Naive thymus-derived CD4-positive, alpha-beta T cell (primary cell): ENCODE results near the gene ISOC2. TPM values are rescaled to one million over a fixed set of nuclear protein-coding genes. Genes with fewer than 3 reads are reported as not detected.
A peak's percentile ranks its signal among the peaks of the same experiment; 100 is the strongest.
"Not testable (repeated sequence)": the region's sequence is repeated elsewhere in the genome, so short reads cannot be mapped to it uniquely, and the experiment has no call there.

ENCODE experiments used
- ATAC-seq: fragments of 150-1000 bp; cut with Tn5 transposase; 2 replicates; pipeline ENCODE4 v1.10.0; 2021; ENCODE audit warnings: mild to moderate bottlenecking, moderate library complexity
- CTCF ChIA-PET: fragments of 350-600 bp; sonication (Branson Sonifier 250); formaldehyde crosslinking; loops from one replicate; lab custom pipeline; 2021; ENCODE audit warnings: antibody characterized with exemption; lab: Charles Lee
- POLR2A ChIA-PET: fragments of 350-600 bp; sonication (Branson Sonifier 250); formaldehyde crosslinking; loops from one replicate; lab custom pipeline; 2021; ENCODE audit warnings: antibody characterized with exemption, inconsistent platforms; lab: Charles Lee
- DNase-seq, 9 donors: peaks; one replicate each; pipeline versions ENCODE4 v3.0.0 to v3.0.0-alpha.2; 2020 to 2022; ENCODE audit warnings: mixed read lengths in 1 of 9
- H3K27ac ChIP-seq: one replicate; pipeline ENCODE4 v1.7.0; 2013; ENCODE audit warnings: mild to moderate bottlenecking, low read depth, low read length, moderate library complexity
- H3K27me3 ChIP-seq, 2 donors: one replicate each; pipeline ENCODE4 v1.7.0; 2013; ENCODE audit warnings: low read length in 2 of 2, mild to moderate bottlenecking in 2 of 2, moderate library complexity in 2 of 2; ENCODE audit not compliant: control insufficient read depth in 2 of 2, insufficient read depth in 2 of 2
- H3K36me3 ChIP-seq, 3 experiments: 1 replicate in 2 of 3; 2 replicates in 1 of 3; pipeline ENCODE4 v1.7.0; 2013; ENCODE audit warnings: low read length in 3 of 3, mild to moderate bottlenecking in 3 of 3, moderate library complexity in 1 of 3; ENCODE audit not compliant: insufficient read depth in 3 of 3, control insufficient read depth in 2 of 3
- H3K4me1 ChIP-seq, 2 donors: one replicate each; pipeline ENCODE4 v1.7.0; 2013; ENCODE audit warnings: low read length in 2 of 2, mild to moderate bottlenecking in 2 of 2, moderate library complexity in 1 of 2; ENCODE audit not compliant: control insufficient read depth in 2 of 2, insufficient read depth in 2 of 2
- H3K4me3 ChIP-seq: 2 replicates; pipeline ENCODE4 v1.7.0; 2013; ENCODE audit warnings: mild to moderate bottlenecking, low read length
- H3K9me3 ChIP-seq, 3 experiments: 1 replicate in 2 of 3; 2 replicates in 1 of 3; pipeline ENCODE4 v1.7.0; 2013; ENCODE audit warnings: low read length in 3 of 3; ENCODE audit not compliant: control insufficient read depth in 2 of 3
- H3K27ac Mint-ChIP-seq, 9 donors: one replicate each; pipeline ENCODE4 v1.8.0; 2020 to 2022; ENCODE audit warnings: mixed read lengths in 9 of 9, mild to moderate bottlenecking in 8 of 9, moderate library complexity in 5 of 9, inconsistent platforms in 2 of 9
- H3K27me3 Mint-ChIP-seq, 5 donors: one replicate each; pipeline ENCODE4 v1.8.0; 2021 to 2022; ENCODE audit warnings: mixed read lengths in 5 of 5, mild to moderate bottlenecking in 1 of 5
- H3K36me3 Mint-ChIP-seq, 5 donors: one replicate each; pipeline ENCODE4 v1.8.0; 2020 to 2022; ENCODE audit warnings: mixed read lengths in 5 of 5, mild to moderate bottlenecking in 3 of 5, inconsistent platforms in 1 of 5
- H3K4me1 Mint-ChIP-seq, 7 donors: one replicate each; pipeline ENCODE4 v1.8.0; 2020 to 2022; ENCODE audit warnings: mixed read lengths in 7 of 7, mild to moderate bottlenecking in 3 of 7, inconsistent platforms in 1 of 7
- H3K4me3 Mint-ChIP-seq, 10 donors: one replicate each; pipeline ENCODE4 v1.8.0; 2020 to 2022; ENCODE audit warnings: mild to moderate bottlenecking in 10 of 10, mixed read lengths in 10 of 10, moderate library complexity in 6 of 10, inconsistent platforms in 2 of 10
- H3K9me3 Mint-ChIP-seq, 11 donors: one replicate each; pipeline ENCODE4 v1.8.0; 2020 to 2022; ENCODE audit warnings: mixed read lengths in 11 of 11, mild to moderate bottlenecking in 4 of 11, inconsistent platforms in 1 of 11, moderate library complexity in 1 of 11
- intact Hi-C, 2 donors: fragments of 100-400 bp; cut with micrococcal nuclease; formaldehyde crosslinking; loops; one replicate each; pipeline ENCODE4 v1.15.1; 2023
- polyA plus RNA-seq, 2 donors: library from polyadenylated mRNA; unstranded; fragments of 300-500 nt; fragmentation: Illumina TruSeq; gene quantifications; one replicate each; pipeline ENCODE4 v1.2.3, GENCODE V29; 2021
- total RNA-seq, 6 experiments: library from RNA in 5 of 6; stranded (reverse) in 5 of 6; gene quantifications; 1 replicate in 5 of 6; 2 replicates in 1 of 6; pipeline ENCODE4 v1.2.3 and lab custom pipeline; 2021 to 2026

ISOC2 gene
- total and polyA plus RNA-seq, 7 experiments from 2014 or later: 5.1 to 31.2 (median 11.4) TPM

DNA sequence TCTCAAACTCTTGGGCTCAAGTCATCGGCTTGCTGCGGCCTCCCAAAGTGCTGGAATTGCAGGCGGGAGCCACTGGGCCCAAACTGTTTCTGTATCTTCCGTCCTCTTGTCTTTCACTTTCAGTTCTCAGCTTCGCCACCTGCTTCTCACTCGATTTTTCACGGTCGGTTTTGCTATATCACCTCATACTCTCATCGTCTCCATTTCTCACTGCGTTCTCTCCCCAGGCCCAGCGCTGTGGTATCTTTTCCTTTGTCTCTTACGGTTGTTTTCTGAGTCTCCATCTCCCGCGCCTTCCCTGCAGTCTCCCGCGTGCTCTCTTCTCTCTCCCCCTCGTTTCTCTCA is 41.7 kb upstream of the ISOC2 start:
- Histone ChIP-seq H3K27me3 (no peaks in the 10 kb centered on the region), H3K36me3 (no peaks in the 10 kb centered on the region), H3K27ac (peak overlapping the region; percentile 46), H3K9me3 (no peaks in the 10 kb centered on the region), H3K4me1 (peaks cover 4% of the 10 kb centered on the region in 2 donors), H3K4me3 (peak overlapping the region; percentile 79)
- peaks cover 0 to 22% (median 10%) of the 10 kb centered on the region in 7 donors for H3K4me1 Mint-ChIP-seq
- intact Hi-C loops: loop anchor here (1.0 to 5.0 kb wide), 8 partner anchors 18 to 851 kb away; partner anchors contain the start of genes NAT14 (in 2 of the 2), PPP6R1 (in 1 of the 2) and RPL28 (in 1 of the 2)
- DNase-seq (no peak), ATAC-seq (no peak)
- H3K4me3 Mint-ChIP-seq: peak overlapping the region; percentile 78 to 89 (median 84)
- CTCF ChIA-PET: interaction anchor here (0.6 to 2.9 kb wide), 16 partner anchors 9 to 362 kb away, joined by 3 to 71 read pairs (median 4); partner anchors contain the start of genes TMEM238, ZNF628 and ZNF865
- H3K27me3 Mint-ChIP-seq: peaks cover 0 to 8% (median 6%) of the 10 kb centered on the region in 5 donors
- POLR2A ChIA-PET: interaction anchor here (0.9 to 1.2 kb wide), 3 partner anchors 27 to 362 kb away, joined by 4 to 7 read pairs (median 4); partner anchors contain the start of genes ZNF628 and ZNF865
- H3K27ac Mint-ChIP-seq: peak overlapping the region; percentile 59 to 96 (median 81)
- peaks cover 0 to 14% (median 0%) of the 10 kb centered on the region in 5 donors for H3K36me3 Mint-ChIP-seq
- H3K9me3 Mint-ChIP-seq: peaks cover 0 to 9% (median 0%) of the 10 kb centered on the region in 11 donors

GRCh38 chr19:55502197-55502952 is 40.9 kb upstream of the ISOC2 start:
- peaks cover 0 to 9% (median 0%) of the 10 kb centered on the region in 11 donors for H3K9me3 Mint-ChIP-seq
- H3K4me3 Mint-ChIP-seq: peak overlapping the region in 5 of 10 donors; percentile 4 to 20 (median 12)
- peaks cover 0 to 22% (median 10%) of the 10 kb centered on the region in 7 donors for H3K4me1 Mint-ChIP-seq
- H3K27ac Mint-ChIP-seq: peak overlapping the region in 3 of 9 donors; percentile 17 to 64 (median 19)
- no peak for DNase-seq
- ChIA-PET CTCF (interaction anchor here (0.8 to 1.7 kb wide), 2 partner anchors 129 to 362 kb away, joined by 3 to 7 read pairs; no protein-coding TSS in a partner anchor), POLR2A (interaction anchor here (0.6 kb wide), 1 partner anchor 99 kb away, joined by 3 read pairs; no protein-coding TSS in a partner anchor)
- H3K27me3 Mint-ChIP-seq: peaks cover 0 to 2% (median 0%) of the 10 kb centered on the region in 5 donors
- intact Hi-C loops: loop anchor here (2.0 to 5.0 kb wide), 3 partner anchors 18 to 850 kb away; partner anchors contain the start of gene NAT14 (in 1 of the 2)
- Histone ChIP-seq H3K27ac (no peak overlapping the region), H3K27me3 (no peaks in the 10 kb centered on the region), H3K4me3 (no peak overlapping the region), H3K9me3 (no peaks in the 10 kb centered on the region), H3K36me3 (no peaks in the 10 kb centered on the region), H3K4me1 (peaks cover 4% of the 10 kb centered on the region in 2 donors)
- peaks cover 0 to 14% (median 0%) of the 10 kb centered on the region in 5 donors for H3K36me3 Mint-ChIP-seq
- ATAC-seq: no peak

- Mint-ChIP-seq H3K27ac (no peak overlapping the region), H3K9me3 (peaks cover 0 to 9% (median 0%) of the 10 kb centered on the region in 11 donors), H3K4me1 (peaks cover 0 to 22% (median 10%) of the 10 kb centered on the region in 7 donors), H3K4me3 (no peak overlapping the region), H3K27me3 (peaks cover 0 to 2% (median 0%) of the 10 kb centered on the region in 5 donors), H3K36me3 (peaks cover 0 to 14% (median 0%) of the 10 kb centered on the region in 5 donors)
- no peaks in the 10 kb centered on the region for H3K36me3 ChIP-seq
- no peaks in the 10 kb centered on the region for H3K9me3 ChIP-seq
- ChIA-PET CTCF (interaction anchor here (1.1 to 1.7 kb wide), 2 partner anchors 11 to 360 kb away, joined by 3 to 7 read pairs; no protein-coding TSS in a partner anchor), POLR2A (no interaction called here)
- peaks cover 4% of the 10 kb centered on the region in 2 donors for H3K4me1 ChIP-seq
- intact Hi-C loops: loop anchor here in 1 of 2 donors (5.0 kb wide), 1 partner anchor 848 kb away; no protein-coding TSS in a partner anchor
- DNase-seq (no peak), ATAC-seq (no peak)
- H3K4me3 ChIP-seq: no peak overlapping the region
- no peaks in the 10 kb centered on the region for H3K27me3 ChIP-seq
- H3K27ac ChIP-seq: no peak overlapping the region
These were observed 39.0 kb upstream of the ISOC2 start for GRCh38 chr19:55500368-55500952.

DNA sequence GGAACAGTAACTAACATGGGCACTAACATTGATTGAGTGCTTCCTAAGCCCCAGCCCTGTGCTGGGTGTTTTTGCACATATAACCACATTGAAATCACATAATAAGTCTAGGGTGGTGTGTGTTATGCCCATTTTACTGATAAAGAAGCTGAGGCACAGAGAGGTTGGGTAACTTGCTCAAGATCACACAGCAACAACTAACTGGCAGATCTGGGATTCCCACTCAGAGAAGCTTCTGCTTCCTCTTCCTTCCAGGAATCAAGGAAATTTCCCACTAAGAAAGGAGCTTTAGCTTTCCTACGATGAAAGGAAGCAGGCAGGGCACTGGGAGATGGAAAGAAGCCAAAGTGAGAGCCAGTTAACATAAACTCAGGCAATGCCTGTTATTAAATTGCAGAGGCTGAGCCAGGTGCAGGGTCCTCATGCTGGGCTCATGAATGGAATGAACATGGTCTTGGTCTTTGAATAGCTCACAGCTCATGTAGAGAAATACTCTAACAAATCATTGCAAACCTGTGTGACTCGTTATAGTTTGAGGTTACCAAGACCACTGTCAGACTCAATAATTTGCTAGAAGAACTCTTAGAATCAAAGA is 36.9 kb upstream of the ISOC2 start:
- no peak overlapping the region for H3K4me3 ChIP-seq
- H3K9me3 ChIP-seq: no peaks in the 10 kb centered on the region
- Mint-ChIP-seq H3K9me3 (peaks cover 0 to 9% (median 0%) of the 10 kb centered on the region in 11 donors), H3K27me3 (no peaks in the 10 kb centered on the region), H3K4me3 (no peak overlapping the region), H3K36me3 (peaks cover 0 to 11% (median 0%) of the 10 kb centered on the region in 5 donors), H3K4me1 (peaks cover 0 to 15% (median 4%) of the 10 kb centered on the region in 7 donors), H3K27ac (no peak overlapping the region)
- no peaks in the 10 kb centered on the region for H3K36me3 ChIP-seq
- no peak overlapping the region for H3K27ac ChIP-seq
- ChIA-PET CTCF (interaction anchor here (0.6 to 1.6 kb wide), 3 partner anchors 22 to 134 kb away, joined by 3 to 4 read pairs (median 4); partner anchors contain the start of gene ZNF628), POLR2A (interaction anchor here (1.1 kb wide), 1 partner anchor 22 kb away, joined by 3 read pairs; the partner anchor contains the start of gene ZNF628)
- DNase-seq (no peak), ATAC-seq (no peak)
- intact Hi-C loops: no loop called here
- peaks cover 2% of the 10 kb centered on the region in 2 donors for H3K4me1 ChIP-seq
- H3K27me3 ChIP-seq: no peaks in the 10 kb centered on the region

- no peaks in the 10 kb centered on the region for H3K27me3 ChIP-seq
- POLR2A ChIA-PET: interaction anchor here (1.1 kb wide), 1 partner anchor 21 kb away, joined by 3 read pairs; the partner anchor contains the start of gene ZNF628
- intact Hi-C loops: no loop called here
- DNase-seq (no peak), ATAC-seq (no peak)
- Mint-ChIP-seq H3K27me3 (peaks cover 0 to 2% (median 0%) of the 10 kb centered on the region in 5 donors), H3K4me1 (peaks cover 0 to 11% (median 0%) of the 10 kb centered on the region in 7 donors), H3K27ac (no peak overlapping the region), H3K36me3 (peaks cover 0 to 8% (median 0%) of the 10 kb centered on the region in 5 donors), H3K4me3 (no peak overlapping the region), H3K9me3 (peaks cover 0 to 6% (median 0%) of the 10 kb centered on the region in 11 donors)
- no peaks in the 10 kb centered on the region for H3K4me1 ChIP-seq
- no peak overlapping the region for H3K4me3 ChIP-seq
- no peak overlapping the region for H3K27ac ChIP-seq
- no peaks in the 10 kb centered on the region for H3K9me3 ChIP-seq
- CTCF ChIA-PET: interaction anchor here (1.6 kb wide), 1 partner anchor 21 kb away, joined by 4 read pairs; the partner anchor contains the start of gene ZNF628
- H3K36me3 ChIP-seq: no peaks in the 10 kb centered on the region
These were observed 36.3 kb upstream of the ISOC2 start for GRCh38 chr19:55497763-55498162.

DNA sequence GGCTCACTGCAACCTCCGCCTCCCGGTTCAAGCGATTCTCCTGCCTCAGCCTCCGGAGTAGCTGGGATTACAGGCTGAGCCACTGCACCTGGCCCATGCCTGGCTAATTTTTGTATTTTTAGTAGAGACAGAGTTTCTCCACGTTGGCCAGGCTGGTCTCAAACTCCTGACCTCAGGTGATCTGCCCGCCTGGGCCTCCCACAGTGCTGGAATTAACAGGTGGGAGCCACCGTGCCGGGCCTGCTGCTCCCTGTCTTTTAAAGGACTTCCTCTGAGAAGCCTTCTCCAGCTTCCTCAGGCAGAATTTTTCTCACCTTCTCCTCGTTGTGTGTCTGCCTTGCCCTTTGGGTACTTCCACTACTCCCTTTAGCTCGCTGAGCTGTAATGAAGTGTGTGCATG is 35.4 kb upstream of the ISOC2 start:
- H3K27me3 Mint-ChIP-seq, H3K4me1 Mint-ChIP-seq, H3K9me3 ChIP-seq, H3K4me3 Mint-ChIP-seq, intact Hi-C loops, ATAC-seq, H3K36me3 ChIP-seq, H3K36me3 Mint-ChIP-seq, POLR2A ChIA-PET, H3K4me1 ChIP-seq, H3K27ac ChIP-seq, DNase-seq, H3K9me3 Mint-ChIP-seq, H3K27me3 ChIP-seq, H3K27ac Mint-ChIP-seq, H3K4me3 ChIP-seq: not testable (repeated sequence)
- CTCF ChIA-PET: interaction anchor here (0.7 to 1.6 kb wide), 2 partner anchors 20 to 83 kb away, joined by 3 to 4 read pairs; partner anchors contain the start of gene ZNF628
